Spleen (tissue), 11 donors: ENCODE measurements around the gene DPY30. TPM values are rescaled to one million over a fixed set of nuclear protein-coding genes. Genes with fewer than 3 reads are reported as not detected.
A peak's percentile ranks its signal among the peaks of the same experiment; 100 is the strongest.

Source experiments
- DNase-seq: peaks from one replicate; pipeline ENCODE4 v3.0.0-alpha.2; 2020
- H3K27ac ChIP-seq, 8 donors: fragments of 200-600 bp; sonication (generic) in 7 of 8; 1 replicate in 4 of 8; 2 replicates in 4 of 8; pipeline versions ENCODE4 v1.5.0 to v1.8.0; 2016 to 2021; ENCODE audit warnings: inconsistent platforms in 4 of 8, mild to moderate bottlenecking in 4 of 8, moderate library complexity in 1 of 8
- H3K27me3 ChIP-seq, 7 donors: fragments of 200-600 bp; sonication (generic) in 6 of 7; replicated peaks in 1 of 7; 1 replicate in 4 of 7; 2 replicates in 3 of 7; pipeline versions ENCODE4 v1.5.0 to v1.8.0; 2016 to 2021; ENCODE audit warnings: inconsistent platforms in 3 of 7, mild to moderate bottlenecking in 1 of 7
- H3K36me3 ChIP-seq, 6 donors: fragments of 200-600 bp; sonication (generic) in 5 of 6; 1 replicate in 4 of 6; 2 replicates in 2 of 6; pipeline versions ENCODE4 v1.5.0 to v1.8.0; 2016 to 2021; ENCODE audit warnings: inconsistent platforms in 2 of 6
- H3K4me1 ChIP-seq, 6 donors: fragments of 200-600 bp; sonication (generic) in 5 of 6; 1 replicate in 3 of 6; 2 replicates in 3 of 6; pipeline versions ENCODE4 v1.5.0 to v1.8.0; 2016 to 2021; ENCODE audit warnings: inconsistent platforms in 3 of 6
- H3K4me3 ChIP-seq, 8 donors: fragments of 200-600 bp; sonication (generic) in 7 of 8; 1 replicate in 4 of 8; 2 replicates in 4 of 8; pipeline versions ENCODE4 v1.5.0 to v1.8.0; 2016 to 2021; ENCODE audit warnings: inconsistent platforms in 4 of 8, mild to moderate bottlenecking in 4 of 8, moderate library complexity in 2 of 8
- H3K9me3 ChIP-seq, 8 donors: fragments of 200-600 bp; sonication (generic) in 7 of 8; 1 replicate in 4 of 8; 2 replicates in 4 of 8; pipeline versions ENCODE4 v1.5.0 to v1.8.0; 2016 to 2021; ENCODE audit warnings: inconsistent platforms in 4 of 8
- CTCF ChIP-seq, 11 experiments: fragments of 200-600 bp in 7 of 11; fragments of 450-650 bp in 4 of 11; sonication (generic) in 4 of 11; IDR thresholded peaks in 8 of 11; conservative IDR thresholded peaks in 3 of 11; 1 replicate in 7 of 11; 2 replicates in 4 of 11; pipeline versions ENCODE4 v1.4.0 to v1.8.0; 2016 to 2021; ENCODE audit warnings: antibody characterized with exemption in 11 of 11, inconsistent platforms in 4 of 11, mild to moderate bottlenecking in 1 of 11
- POLR2A ChIP-seq, 3 donors: fragments of 450-650 bp; IDR thresholded peaks; one replicate each; pipeline ENCODE4 v1.5.1; 2017; ENCODE audit warnings: antibody characterized with exemption in 3 of 3, mild to moderate bottlenecking in 1 of 3
- POLR2AphosphoS5 ChIP-seq, 3 donors: sonication (generic); formaldehyde crosslinking; IDR thresholded peaks; one replicate each; pipeline ENCODE4 v1.5.1; 2017; ENCODE audit warnings: antibody characterized with exemption in 3 of 3
- WGBS, 5 donors: extraction: QIAGEN DNeasy Blood & Tissue Kit in 3 of 5; methylation state at CpG; one replicate each; pipeline versions ENCODE4 v1.1.5 to v1.1.7; 2013 to 2018; 5-methylcytosine and 5-hydroxymethylcytosine counted together
- intact Hi-C: fragments of 100-400 bp; cut with DNase I; formaldehyde crosslinking; loops from one replicate; pipeline ENCODE4 v1.15.0; 2023; ENCODE audit warnings: low total_unique reads
- polyA plus RNA-seq, 3 donors: library from polyadenylated mRNA; stranded (reverse); fragments of 200-250 nt; gene quantifications; one replicate each; pipeline ENCODE4 v1.2.1, GENCODE V29; 2013
- total RNA-seq, 7 donors: library from RNA; depleted of rRNA in 3 of 7; stranded (reverse); fragments of >200 nt in 3 of 7; fragmentation: NEBNext Ultra II Directional in 4 of 7; extraction: Animal tissue kit (Norgen Biotek cat#: 25700) in 4 of 7; gene quantifications; one replicate each; pipeline versions ENCODE4 v1.1.0 to v1.2.1, GENCODE V29; 2016 to 2021
- donor health status: healthy with polysubstance abuse.
- donor health status: DM: no; HTN: no; CAD: no; lungs with moderate emphysema.
- donor health status: DM: no; HTN: no; CAD: no.
- donor health status: Bipolar disorder and iron deficiency.
- donor health status: healthy.
- donor health status: DM: no; HTN: no; CAD: no.
- donor health status: DM: yes; HTN: yes; CAD: no.

The DPY30 gene
- total and polyA plus RNA-seq, 10 donors: 31.9 to 86.4 (median 45.0) TPM

- no peaks in the 10 kb centered on the region for H3K27me3 ChIP-seq
- 0 to 1% (median 0%) methylated on average over 7 to 10 of the region's 10 CpGs for WGBS, 5 donors
- TF ChIP-seq POLR2AphosphoS5 (IDR thresholded peaks at IDR 0.05): no peak
- no peak for TF ChIP-seq POLR2A (IDR thresholded peaks at IDR 0.05)
- TF ChIP-seq CTCF (IDR thresholded peaks at IDR 0.05 in 8 of 11, conservative IDR thresholded peaks at IDR 0.05 in 3 of 11): no peak
- DNase-seq: peak; percentile 75
- peak overlapping the region; percentile 81 to 99 (median 94) for H3K27ac ChIP-seq
- H3K36me3 ChIP-seq: peaks cover 0 to 5% (median 0%) of the 10 kb centered on the region in 6 donors
- peak overlapping the region; percentile 79 to 98 (median 87) for H3K4me3 ChIP-seq
- peaks cover 12 to 71% (median 55%) of the 10 kb centered on the region in 6 donors for H3K4me1 ChIP-seq
- no peaks in the 10 kb centered on the region for H3K9me3 ChIP-seq
- intact Hi-C loops: no loop called here
These were observed 30.6 kb downstream of the DPY30 start for GRCh38 chr2:32008805-32009515.

- H3K36me3 ChIP-seq: no peaks in the 10 kb centered on the region
- H3K4me3 ChIP-seq: no peak overlapping the region
- no peaks in the 10 kb centered on the region for H3K27me3 ChIP-seq
- intact Hi-C loops: no loop called here
- H3K9me3 ChIP-seq: no peaks in the 10 kb centered on the region
- peaks cover 12 to 84% (median 60%) of the 10 kb centered on the region in 6 donors for H3K4me1 ChIP-seq
- no peak overlapping the region for H3K27ac ChIP-seq
- DNase-seq: no peak
- TF ChIP-seq CTCF (IDR thresholded peaks at IDR 0.05 in 8 of 11, conservative IDR thresholded peaks at IDR 0.05 in 3 of 11) (no peak), POLR2AphosphoS5 (IDR thresholded peaks at IDR 0.05) (no peak), POLR2A (IDR thresholded peaks at IDR 0.05) (no peak)
These were observed 32.5 kb downstream of the DPY30 start for GRCh38 chr2:32007121-32007391.

GRCh38 chr2:32005371-32005976 is 34.1 kb downstream of the DPY30 start:
- 95 to 100% (median 98%) methylated on average over 2 of the region's 2 CpGs for WGBS, 5 donors
- no peaks in the 10 kb centered on the region for H3K27me3 ChIP-seq
- H3K4me1 ChIP-seq: peaks cover 12 to 73% (median 48%) of the 10 kb centered on the region in 6 donors
- no peak overlapping the region for H3K27ac ChIP-seq
- no peak overlapping the region for H3K4me3 ChIP-seq
- intact Hi-C loops: no loop called here
- TF ChIP-seq POLR2A (IDR thresholded peaks at IDR 0.05) (no peak), CTCF (IDR thresholded peaks at IDR 0.05 in 8 of 11, conservative IDR thresholded peaks at IDR 0.05 in 3 of 11) (no peak), POLR2AphosphoS5 (IDR thresholded peaks at IDR 0.05) (no peak)
- no peaks in the 10 kb centered on the region for H3K9me3 ChIP-seq
- no peak for DNase-seq
- no peaks in the 10 kb centered on the region for H3K36me3 ChIP-seq

- no peaks in the 10 kb centered on the region for H3K27me3 ChIP-seq
- H3K4me1 ChIP-seq: peaks cover 8 to 79% (median 47%) of the 10 kb centered on the region in 6 donors
- no peak overlapping the region for H3K27ac ChIP-seq
- no peak for DNase-seq
- no peaks in the 10 kb centered on the region for H3K36me3 ChIP-seq
- 92 to 98% (median 98%) methylated on average over 2 of the region's 2 CpGs for WGBS, 5 donors
- intact Hi-C loops: no loop called here
- no peak overlapping the region for H3K4me3 ChIP-seq
- H3K9me3 ChIP-seq: no peaks in the 10 kb centered on the region
- TF ChIP-seq CTCF (IDR thresholded peaks at IDR 0.05 in 8 of 11, conservative IDR thresholded peaks at IDR 0.05 in 3 of 11) (no peak), POLR2AphosphoS5 (IDR thresholded peaks at IDR 0.05) (no peak), POLR2A (IDR thresholded peaks at IDR 0.05) (no peak)
These were observed 35.8 kb downstream of the DPY30 start for GRCh38 chr2:32003791-32004190.
